GM18951 (cell line): Measurements from ENCODE around the gene CDKL5.

Source experiments
- POLR2A ChIP-seq: IDR thresholded peaks from 4 replicates; pipeline ENCODE4 v1.6.1; 2011; ENCODE audit warnings: mild to moderate bottlenecking; ENCODE audit not compliant: insufficient read length, insufficient read depth; ENCODE audit errors: extremely low read depth
- in situ Hi-C: fragments of 300-500 bp; cut with MboI; formaldehyde crosslinking; loops from one replicate; pipeline ENCODE4 v1.12.0; 2022; ENCODE audit warnings: low sequenced_read_pairs, mixed read lengths, inconsistent platforms; ENCODE audit not compliant: unreplicated experiment

Gene CDKL5

GRCh38 chrX:18425199-18426003 lies at the start of gene CDKL5:
CDKL5 (plus strand) TSS chrX:18425608; CDS start chrX:18507097, 81,489 bp downstream.
- TF ChIP-seq POLR2A, result no peak
- in situ Hi-C loops, result no loop called here

DNA sequence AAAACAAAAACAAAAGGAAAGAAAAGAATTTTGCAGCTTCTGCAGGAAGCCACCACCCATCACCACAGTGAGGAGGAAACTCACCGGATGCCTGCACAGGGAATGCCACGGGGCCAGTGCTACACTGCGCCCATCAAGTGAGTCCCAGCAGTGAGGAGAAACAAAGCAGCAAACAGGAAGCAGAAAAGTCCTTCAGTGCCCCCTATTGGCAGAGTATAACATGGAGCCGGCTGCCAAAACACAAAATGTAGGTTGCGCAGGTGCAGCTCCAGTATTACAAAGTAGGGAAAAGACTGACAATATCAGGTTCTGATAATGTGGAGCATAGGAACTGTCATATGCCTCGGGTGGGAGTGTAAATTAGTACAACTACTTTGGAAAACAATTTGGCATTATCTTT lies 47.6 kb upstream of the CDKL5 start:
- in situ Hi-C loops, result loop anchor here (25.0 kb wide), 2 partner anchors 535 to 1135 kb away; partner anchors contain the start of gene MAP3K15
- no peak for TF ChIP-seq POLR2A

GRCh38 chrX:18389966-18390365 lies 35.4 kb upstream of the CDKL5 start:
- in situ Hi-C loops, result loop anchor here (10.0 to 25.0 kb wide), 4 partner anchors 522 to 1122 kb away; partner anchors contain the start of gene MAP3K15
- no peak for TF ChIP-seq POLR2A

DNA sequence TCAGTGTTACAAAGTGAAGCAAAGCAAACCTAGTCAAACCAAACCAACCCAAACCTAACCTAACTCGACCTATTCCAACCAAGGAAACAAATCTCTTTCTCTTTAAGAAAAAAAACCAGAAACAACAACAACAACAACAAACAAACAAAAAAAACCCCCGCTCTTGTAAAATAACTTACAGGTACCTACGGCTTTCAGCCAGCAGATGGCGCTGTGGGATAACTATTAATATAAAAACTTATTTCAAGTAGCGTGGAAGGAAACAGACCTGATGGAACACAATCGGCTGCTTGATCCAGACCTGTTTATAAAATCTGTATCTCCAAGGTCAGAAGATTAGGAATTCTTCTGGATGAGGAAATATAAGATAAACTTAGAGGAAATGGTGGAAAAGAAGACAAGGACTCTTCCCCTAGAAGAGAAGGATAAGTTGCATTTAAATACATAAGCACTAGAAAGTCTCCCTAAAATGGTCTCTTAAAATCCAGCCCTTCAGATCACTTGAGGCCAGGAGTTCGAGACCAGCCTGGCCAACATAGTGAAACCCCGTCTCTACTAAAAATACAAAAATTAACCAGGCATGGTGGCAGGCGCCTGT lies 34.4 kb upstream of the CDKL5 start:
- TF ChIP-seq POLR2A, result no peak
- in situ Hi-C loops, result loop anchor here (25.0 kb wide), 2 partner anchors 521 to 1121 kb away; partner anchors contain the start of gene MAP3K15

GRCh38 chrX:18394477-18394876 lies 30.9 kb upstream of the CDKL5 start:
- in situ Hi-C loops, result loop anchor here (25.0 kb wide), 2 partner anchors 518 to 1118 kb away; partner anchors contain the start of gene MAP3K15
- TF ChIP-seq POLR2A, result no peak

DNA sequence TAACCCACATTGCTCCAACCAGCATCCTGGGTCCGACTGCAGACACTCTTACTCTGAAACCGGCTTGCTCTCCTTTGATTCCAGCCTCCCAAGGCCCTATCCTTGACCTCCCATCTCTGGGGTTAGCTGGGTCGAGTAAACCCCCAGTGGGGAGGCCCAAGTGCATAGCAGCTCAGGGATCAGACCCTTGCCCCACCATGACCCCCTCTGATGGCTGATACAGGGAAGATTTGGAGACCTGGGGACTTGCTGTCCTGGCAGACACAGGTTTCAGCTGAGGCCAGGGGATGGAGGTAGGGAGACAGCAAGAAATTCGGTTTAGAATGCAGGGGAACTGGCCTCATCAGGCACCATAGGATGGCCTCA lies 23.6 kb upstream of the CDKL5 start:
- in situ Hi-C loops, result no loop called here
- TF ChIP-seq POLR2A, result no peak

DNA sequence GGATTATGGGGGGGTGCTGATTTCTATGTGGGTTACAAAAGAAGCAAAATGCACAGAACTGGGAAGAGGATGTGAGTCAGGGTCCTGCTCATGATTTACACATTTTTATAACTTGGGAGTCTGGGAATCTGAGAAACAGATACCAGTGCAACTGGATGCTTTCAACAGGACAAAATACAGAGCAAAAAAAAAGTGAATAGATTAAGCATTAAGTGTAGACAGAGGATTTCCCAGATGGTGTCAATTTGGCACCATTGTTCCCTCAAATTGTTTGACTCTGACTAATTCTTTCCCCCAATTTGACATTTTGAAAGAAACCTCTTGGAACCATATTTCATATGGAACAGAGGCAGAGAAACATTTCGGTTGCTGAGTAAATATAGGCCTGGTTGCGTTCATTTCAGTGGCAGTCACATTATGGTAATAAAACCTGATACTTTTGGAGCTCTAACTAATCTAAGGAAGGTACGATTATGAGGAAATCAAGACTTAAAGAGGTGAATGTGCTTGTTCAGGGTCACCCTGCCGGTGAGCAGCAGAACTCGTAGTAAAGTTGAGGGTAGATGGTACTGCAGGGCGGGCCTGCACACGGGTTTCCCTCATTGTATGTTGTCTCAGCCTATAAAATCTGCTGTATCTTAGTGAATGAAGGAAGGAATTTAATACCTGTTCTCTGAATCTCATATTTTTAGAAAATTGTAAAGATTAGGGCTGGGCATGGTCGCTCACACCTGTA lies 18.7 kb upstream of the CDKL5 start:
- no peak for TF ChIP-seq POLR2A
- in situ Hi-C loops, result no loop called here

DNA sequence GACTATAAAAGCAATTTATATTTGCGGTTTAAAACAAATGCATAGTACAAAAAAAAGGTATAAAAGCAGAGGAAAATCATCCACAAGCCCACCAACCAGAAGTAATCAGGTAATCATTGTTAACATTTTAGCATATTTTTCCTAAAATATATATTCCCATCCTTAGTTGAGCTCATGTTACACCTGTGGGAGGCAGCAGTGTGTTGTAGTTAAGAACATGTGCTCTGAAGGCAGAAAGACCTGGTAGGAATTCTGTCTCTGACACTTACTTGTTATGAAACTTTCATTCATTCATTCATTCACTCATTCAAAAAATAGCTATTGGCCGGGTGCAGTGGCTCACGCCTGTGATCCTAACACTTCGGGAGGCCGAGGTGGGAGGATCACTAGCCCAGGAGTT lies 15.4 kb upstream of the CDKL5 start:
- no peak for TF ChIP-seq POLR2A
- in situ Hi-C loops, result no loop called here

DNA sequence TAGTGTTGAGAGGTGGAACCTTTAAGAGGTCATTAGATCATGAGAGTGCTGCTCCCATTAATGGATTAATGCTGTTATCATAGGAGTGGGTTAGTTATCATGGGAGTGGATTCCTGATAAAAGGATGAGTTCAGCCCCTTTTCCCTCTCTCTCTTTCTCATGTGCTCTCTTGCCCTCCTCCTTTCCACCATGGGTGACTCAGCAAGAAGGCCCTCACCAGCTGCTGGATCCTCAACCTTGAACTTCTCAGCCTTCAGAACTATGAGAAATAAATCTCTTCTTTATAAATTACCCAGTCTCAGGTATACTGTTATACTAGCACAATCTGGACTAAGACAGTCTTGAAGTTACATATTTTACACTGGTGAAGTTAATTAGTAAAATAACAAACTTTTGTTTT lies 10.0 kb upstream of the CDKL5 start:
- TF ChIP-seq POLR2A, result no peak
- in situ Hi-C loops, result no loop called here

- no peak for TF ChIP-seq POLR2A
- in situ Hi-C loops, result no loop called here
Measured at GRCh38 chrX:18422325-18422724, 3.1 kb upstream of the CDKL5 start.

GRCh38 chrX:18422886-18423285 lies 2.5 kb upstream of the CDKL5 start:
- in situ Hi-C loops, result no loop called here

DNA sequence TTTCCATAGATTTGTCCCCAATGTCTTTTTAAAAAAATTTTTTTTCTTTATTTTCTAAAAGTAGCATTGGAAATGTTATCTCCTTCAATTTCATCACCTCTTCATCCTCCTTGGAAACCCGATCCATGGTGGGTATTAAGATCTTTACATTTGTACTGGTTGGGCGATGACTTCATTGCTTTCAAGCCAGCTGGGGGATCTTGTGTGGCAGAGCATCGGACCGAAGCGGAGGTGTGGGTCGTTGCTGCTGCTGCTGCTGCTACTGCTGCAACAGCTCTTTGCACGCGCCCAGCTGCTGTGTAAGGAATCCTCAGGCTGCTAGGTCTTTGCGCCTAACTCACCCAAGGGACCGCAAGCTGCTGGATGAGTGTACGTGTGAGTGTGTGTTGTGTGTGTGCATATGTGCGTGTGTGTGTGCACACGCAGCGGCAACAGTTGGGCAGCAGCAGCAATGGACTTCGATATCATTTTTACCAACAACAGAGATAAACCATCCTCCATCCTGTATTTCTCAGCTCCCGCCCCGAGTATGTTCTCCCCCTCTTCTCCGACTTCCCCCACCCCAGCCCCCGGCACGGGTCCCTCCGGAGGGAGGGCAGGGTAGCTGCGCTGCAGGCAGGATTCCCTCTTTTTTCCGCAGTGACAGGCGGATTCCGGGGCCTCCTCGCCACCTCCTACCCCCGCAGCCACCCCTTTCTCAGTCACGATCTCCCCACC lies 768 bp upstream of the CDKL5 start:
- in situ Hi-C loops, result no loop called here
- no peak for TF ChIP-seq POLR2A

More at GRCh38 chrX:18422886-18423285, 2.5 kb upstream of the CDKL5 start:
- no peak for TF ChIP-seq POLR2A

DNA sequence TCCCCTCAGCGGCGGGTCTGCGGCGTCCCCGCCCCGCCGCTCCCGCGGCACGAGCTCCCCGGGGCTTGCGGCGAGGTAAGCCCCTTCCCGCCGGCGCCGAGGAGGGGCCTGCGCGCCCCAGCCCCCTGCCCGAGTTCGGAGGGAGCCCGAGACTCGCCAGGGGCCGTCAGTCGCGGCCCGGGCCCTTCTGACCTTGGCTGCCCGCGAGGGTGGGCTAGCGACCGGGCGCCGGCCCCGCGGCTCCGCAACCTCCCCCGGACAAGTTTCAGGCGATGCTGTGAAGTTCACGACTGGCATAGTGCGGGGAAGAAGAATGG lies 554 bp downstream of the CDKL5 start:
- in situ Hi-C loops, result no loop called here
- no peak for TF ChIP-seq POLR2A
